ENCODE results near the gene UNC13D.

UNC13D gene

GRCh38 chr17:75832652-75833400, 11.4 kb downstream of the UNC13D start:
- H3K9me3 ChIP-seq (ENCODE audit: severe bottlenecking): no peaks in the 10 kb centered on the region
- H3K36me3 ChIP-seq: peaks cover 8% of the 10 kb centered on the region
- no peaks in the 10 kb centered on the region for H3K27me3 ChIP-seq (ENCODE audit: insufficient read depth, low read depth, severe bottlenecking)
- peak overlapping the region; percentile 77 for H3K27ac ChIP-seq
- no peak overlapping the region for H3K4me3 ChIP-seq (ENCODE audit: low read depth, low read length)
- TF ChIP-seq, protein P1, sequence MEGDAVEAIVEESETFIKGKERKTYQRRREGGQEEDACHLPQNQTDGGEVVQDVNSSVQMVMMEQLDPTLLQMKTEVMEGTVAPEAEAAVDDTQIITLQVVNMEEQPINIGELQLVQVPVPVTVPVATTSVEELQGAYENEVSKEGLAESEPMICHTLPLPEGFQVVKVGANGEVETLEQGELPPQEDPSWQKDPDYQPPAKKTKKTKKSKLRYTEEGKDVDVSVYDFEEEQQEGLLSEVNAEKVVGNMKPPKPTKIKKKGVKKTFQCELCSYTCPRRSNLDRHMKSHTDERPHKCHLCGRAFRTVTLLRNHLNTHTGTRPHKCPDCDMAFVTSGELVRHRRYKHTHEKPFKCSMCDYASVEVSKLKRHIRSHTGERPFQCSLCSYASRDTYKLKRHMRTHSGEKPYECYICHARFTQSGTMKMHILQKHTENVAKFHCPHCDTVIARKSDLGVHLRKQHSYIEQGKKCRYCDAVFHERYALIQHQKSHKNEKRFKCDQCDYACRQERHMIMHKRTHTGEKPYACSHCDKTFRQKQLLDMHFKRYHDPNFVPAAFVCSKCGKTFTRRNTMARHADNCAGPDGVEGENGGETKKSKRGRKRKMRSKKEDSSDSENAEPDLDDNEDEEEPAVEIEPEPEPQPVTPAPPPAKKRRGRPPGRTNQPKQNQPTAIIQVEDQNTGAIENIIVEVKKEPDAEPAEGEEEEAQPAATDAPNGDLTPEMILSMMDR (IDR thresholded peaks at IDR 0.05; ENCODE audit: low read depth, low read length): no peak
- DNase-seq: peak; percentile 61

DNA sequence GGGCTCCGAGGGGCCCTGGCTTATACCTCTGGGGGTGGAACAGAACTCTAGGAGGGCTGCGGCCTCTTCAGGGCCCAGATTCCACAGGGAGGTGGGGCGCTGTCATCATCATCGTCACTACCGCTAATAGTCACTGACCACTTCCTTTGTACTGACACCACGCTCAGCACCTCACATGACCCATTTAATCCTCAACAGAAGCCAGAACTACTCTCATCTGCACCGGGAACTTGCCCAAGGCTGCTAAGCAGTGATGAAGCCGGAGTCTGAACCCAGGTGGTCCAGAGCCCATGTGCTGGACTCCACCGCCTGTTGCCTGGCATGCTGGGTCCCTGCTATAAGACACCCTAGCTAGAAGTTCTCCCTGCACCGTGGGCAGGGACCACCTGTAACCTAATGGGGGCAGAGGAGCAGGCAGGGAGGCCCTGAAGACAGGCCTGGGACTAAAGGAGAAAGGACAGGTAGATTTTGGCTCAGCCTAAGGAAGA, 12.0 kb downstream of the UNC13D start:
- peak; percentile 88 for DNase-seq
- no peak overlapping the region for H3K4me3 ChIP-seq (ENCODE audit: low read depth, low read length)

DNA sequence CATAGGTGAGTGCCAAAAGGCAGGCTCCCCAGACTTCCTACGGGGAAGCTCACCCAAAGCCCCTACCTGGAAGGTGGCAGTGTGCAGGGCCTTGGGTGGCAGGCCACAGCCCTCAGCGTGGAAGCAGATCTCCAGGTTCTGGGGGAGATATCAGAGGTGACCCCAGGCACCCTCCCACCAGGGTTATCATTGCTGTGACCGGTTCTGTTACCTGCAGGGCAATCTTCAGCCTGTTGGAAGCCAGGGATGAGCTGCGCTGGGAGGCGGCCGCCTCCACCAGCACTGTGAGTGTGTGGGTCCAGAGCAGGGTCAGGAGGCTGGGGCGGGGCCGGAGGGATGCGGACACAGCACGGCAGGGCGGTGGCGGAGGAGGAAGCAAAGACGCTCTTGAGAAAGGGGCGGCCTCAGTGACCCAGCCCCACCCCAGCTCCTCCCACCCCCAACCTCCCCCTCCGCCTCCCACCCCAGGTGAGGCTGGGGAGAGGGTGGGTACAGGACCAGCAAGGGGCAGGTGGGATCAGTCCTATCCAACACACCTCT, 13.1 kb downstream of the UNC13D start:
- peaks cover 18% of the 10 kb centered on the region for H3K36me3 ChIP-seq
- TF ChIP-seq, protein P1 (IDR thresholded peaks at IDR 0.05; ENCODE audit: low read depth, low read length): no peak
- H3K9me3 ChIP-seq (ENCODE audit: severe bottlenecking): no peaks in the 10 kb centered on the region
- H3K4me3 ChIP-seq (ENCODE audit: low read depth, low read length): no peak overlapping the region
- no peak overlapping the region for H3K27ac ChIP-seq
- H3K27me3 ChIP-seq (ENCODE audit: insufficient read depth, low read depth, severe bottlenecking): no peaks in the 10 kb centered on the region
- no peak for DNase-seq

More for the DNA sequence above, 12.0 kb downstream of the UNC13D start:
- no peaks in the 10 kb centered on the region for H3K9me3 ChIP-seq (ENCODE audit: severe bottlenecking)
- H3K27ac ChIP-seq: peak overlapping the region; percentile 77
- peaks cover 8% of the 10 kb centered on the region for H3K36me3 ChIP-seq
- H3K27me3 ChIP-seq (ENCODE audit: insufficient read depth, low read depth, severe bottlenecking): no peaks in the 10 kb centered on the region
- TF ChIP-seq, protein P1 (IDR thresholded peaks at IDR 0.05; ENCODE audit: low read depth, low read length): no peak

GRCh38 chr17:75830164-75831031, 13.8 kb downstream of the UNC13D start:
- H3K27me3 ChIP-seq (ENCODE audit: insufficient read depth, low read depth, severe bottlenecking): no peaks in the 10 kb centered on the region
- H3K36me3 ChIP-seq: peaks cover 23% of the 10 kb centered on the region
- peak; percentile 71 for DNase-seq
- TF ChIP-seq, protein P1 (IDR thresholded peaks at IDR 0.05; ENCODE audit: low read depth, low read length): peak; percentile 91
- no peak overlapping the region for H3K27ac ChIP-seq
- no peak overlapping the region for H3K4me3 ChIP-seq (ENCODE audit: low read depth, low read length)
- no peaks in the 10 kb centered on the region for H3K9me3 ChIP-seq (ENCODE audit: severe bottlenecking)

DNA sequence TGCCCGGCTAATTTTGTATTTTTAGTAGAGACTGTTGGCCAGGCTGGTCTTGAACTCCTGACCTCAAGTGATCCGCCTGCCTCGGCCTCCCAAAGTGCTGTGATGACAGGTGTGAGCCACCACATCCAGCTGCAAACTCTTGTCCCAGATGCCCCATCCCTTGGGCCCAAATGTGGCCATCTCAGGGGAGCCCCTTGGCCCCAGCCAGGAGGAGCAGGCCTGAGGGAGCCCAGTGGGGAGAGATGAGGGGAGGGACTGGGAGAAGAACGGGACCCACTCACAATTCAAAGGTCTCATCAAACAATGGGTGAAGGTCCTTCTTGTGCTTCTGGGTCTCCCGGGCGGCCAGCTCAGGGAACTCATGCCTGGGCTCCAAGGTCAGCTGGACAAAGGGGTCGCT, 14.5 kb downstream of the UNC13D start:
- no peak for DNase-seq
- Histone ChIP-seq H3K27me3 (ENCODE audit: insufficient read depth, low read depth, severe bottlenecking) (no peaks in the 10 kb centered on the region), H3K4me3 (ENCODE audit: low read depth, low read length) (no peak overlapping the region), H3K36me3 (peaks cover 24% of the 10 kb centered on the region), H3K9me3 (ENCODE audit: severe bottlenecking) (no peaks in the 10 kb centered on the region), H3K27ac (no peak overlapping the region)
- TF ChIP-seq, protein P1 (IDR thresholded peaks at IDR 0.05; ENCODE audit: low read depth, low read length): no peak

Data from WERI-Rb-1 (cell line).